Measurements from ENCODE around the gene AUH. TPM values are rescaled to one million over a fixed set of nuclear protein-coding genes. Genes with fewer than 3 reads are reported as not detected.

AUH gene
- total RNA-seq, 2 donors from 2014 or later = 23.0 to 23.5 TPM

DNA sequence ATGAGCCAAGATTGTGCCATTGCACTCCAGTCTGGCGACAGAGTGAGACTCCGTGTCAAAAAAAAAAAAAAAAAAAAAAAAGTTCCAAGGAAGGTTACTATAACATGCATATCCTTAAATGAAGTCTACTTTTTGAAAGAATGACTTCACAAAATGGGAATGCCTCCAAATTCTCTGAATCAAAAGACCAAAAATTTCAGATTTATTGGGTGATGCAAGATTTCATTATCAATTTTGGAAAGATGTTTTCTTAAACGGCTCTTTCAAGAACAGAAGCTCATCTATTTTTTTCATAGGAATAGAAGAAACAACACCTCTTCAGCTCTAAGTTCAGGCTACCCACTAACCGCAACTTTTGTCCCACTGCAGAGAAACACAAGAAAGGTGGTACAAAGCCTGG is 69.9 kb downstream of the AUH start:
- Mint-ChIP-seq H3K4me1 (no peaks in the 10 kb centered on the region), H3K9me3 (no peaks in the 10 kb centered on the region), H3K27me3 (ENCODE audit: insufficient read depth) (no peaks in the 10 kb centered on the region), H3K4me3 (no peak overlapping the region), H3K36me3 (ENCODE audit: low read depth) (peaks cover 29% of the 10 kb centered on the region), H3K27ac (no peak overlapping the region)
- DNase-seq = no peak
- Histone ChIP-seq H3K27me3 (ENCODE audit: control insufficient read depth, insufficient read depth, low read length, poor library complexity, severe bottlenecking) (no peaks in the 10 kb centered on the region), H3K9ac (ENCODE audit: extremely low read depth, low read length, poor library complexity, severe bottlenecking) (no peak overlapping the region), H3K27ac (ENCODE audit: low read depth, low read length) (no peak overlapping the region), H3K9me3 (ENCODE audit: control insufficient read depth, low read length) (no peaks in the 10 kb centered on the region), H3K4me3 (ENCODE audit: low read length) (no peak overlapping the region), H3K36me3 (ENCODE audit: control insufficient read depth, insufficient read depth, low read length) (peaks cover 22% of the 10 kb centered on the region), H3K4me1 (ENCODE audit: control insufficient read depth, insufficient read depth, low read length) (no peaks in the 10 kb centered on the region)
- TF ChIP-seq, protein P1, sequence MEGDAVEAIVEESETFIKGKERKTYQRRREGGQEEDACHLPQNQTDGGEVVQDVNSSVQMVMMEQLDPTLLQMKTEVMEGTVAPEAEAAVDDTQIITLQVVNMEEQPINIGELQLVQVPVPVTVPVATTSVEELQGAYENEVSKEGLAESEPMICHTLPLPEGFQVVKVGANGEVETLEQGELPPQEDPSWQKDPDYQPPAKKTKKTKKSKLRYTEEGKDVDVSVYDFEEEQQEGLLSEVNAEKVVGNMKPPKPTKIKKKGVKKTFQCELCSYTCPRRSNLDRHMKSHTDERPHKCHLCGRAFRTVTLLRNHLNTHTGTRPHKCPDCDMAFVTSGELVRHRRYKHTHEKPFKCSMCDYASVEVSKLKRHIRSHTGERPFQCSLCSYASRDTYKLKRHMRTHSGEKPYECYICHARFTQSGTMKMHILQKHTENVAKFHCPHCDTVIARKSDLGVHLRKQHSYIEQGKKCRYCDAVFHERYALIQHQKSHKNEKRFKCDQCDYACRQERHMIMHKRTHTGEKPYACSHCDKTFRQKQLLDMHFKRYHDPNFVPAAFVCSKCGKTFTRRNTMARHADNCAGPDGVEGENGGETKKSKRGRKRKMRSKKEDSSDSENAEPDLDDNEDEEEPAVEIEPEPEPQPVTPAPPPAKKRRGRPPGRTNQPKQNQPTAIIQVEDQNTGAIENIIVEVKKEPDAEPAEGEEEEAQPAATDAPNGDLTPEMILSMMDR (conservative IDR thresholded peaks at IDR 0.05) = no peak
- WGBS, 2 experiments (ENCODE audit: insufficient coverage in 1 of 2, insufficient read length in 1 of 2) = 90 to 100% methylated on average over 2 to 4 of the region's 4 CpGs

GRCh38 chr9:91289244-91289643 is 72.5 kb downstream of the AUH start:
- Mint-ChIP-seq H3K27me3 (ENCODE audit: insufficient read depth) (no peaks in the 10 kb centered on the region), H3K27ac (no peak overlapping the region), H3K4me3 (no peak overlapping the region), H3K9me3 (no peaks in the 10 kb centered on the region), H3K36me3 (ENCODE audit: low read depth) (peaks cover 28% of the 10 kb centered on the region), H3K4me1 (no peaks in the 10 kb centered on the region)
- H3K4me1 ChIP-seq (ENCODE audit: control insufficient read depth, insufficient read depth, low read length) = no peaks in the 10 kb centered on the region
- H3K4me3 ChIP-seq (ENCODE audit: low read length) = no peak overlapping the region
- no peaks in the 10 kb centered on the region for H3K27me3 ChIP-seq (ENCODE audit: control insufficient read depth, insufficient read depth, low read length, poor library complexity, severe bottlenecking)
- H3K9ac ChIP-seq (ENCODE audit: extremely low read depth, low read length, poor library complexity, severe bottlenecking) = no peak overlapping the region
- TF ChIP-seq, protein P1 (conservative IDR thresholded peaks at IDR 0.05) = no peak
- WGBS, 2 experiments (ENCODE audit: insufficient coverage in 1 of 2, insufficient read length in 1 of 2) = 86% methylated on average over 1 of the region's 1 CpG; no CpG with 5 or more reads in 1 of the 2 experiments
- H3K9me3 ChIP-seq (ENCODE audit: control insufficient read depth, low read length) = no peaks in the 10 kb centered on the region
- H3K36me3 ChIP-seq (ENCODE audit: control insufficient read depth, insufficient read depth, low read length) = peaks cover 14% of the 10 kb centered on the region
- H3K27ac ChIP-seq (ENCODE audit: low read depth, low read length) = no peak overlapping the region
- no peak for DNase-seq

- Histone ChIP-seq H3K36me3 (ENCODE audit: control insufficient read depth, insufficient read depth, low read length) (no peaks in the 10 kb centered on the region), H3K4me1 (ENCODE audit: control insufficient read depth, insufficient read depth, low read length) (no peaks in the 10 kb centered on the region), H3K27ac (ENCODE audit: low read depth, low read length) (no peak overlapping the region), H3K9me3 (ENCODE audit: control insufficient read depth, low read length) (no peaks in the 10 kb centered on the region), H3K27me3 (ENCODE audit: control insufficient read depth, insufficient read depth, low read length, poor library complexity, severe bottlenecking) (no peaks in the 10 kb centered on the region), H3K9ac (ENCODE audit: extremely low read depth, low read length, poor library complexity, severe bottlenecking) (no peak overlapping the region), H3K4me3 (ENCODE audit: low read length) (no peak overlapping the region)
- no peaks in the 10 kb centered on the region for H3K27me3 Mint-ChIP-seq (ENCODE audit: insufficient read depth)
- no peak overlapping the region for H3K4me3 Mint-ChIP-seq
- H3K36me3 Mint-ChIP-seq (ENCODE audit: low read depth) = peaks cover 15% of the 10 kb centered on the region
- no peak overlapping the region for H3K27ac Mint-ChIP-seq
- no peaks in the 10 kb centered on the region for H3K4me1 Mint-ChIP-seq
- H3K9me3 Mint-ChIP-seq = no peaks in the 10 kb centered on the region
- WGBS, 2 experiments (ENCODE audit: insufficient coverage in 1 of 2, insufficient read length in 1 of 2) = 93 to 100% methylated on average over 2 to 6 of the region's 6 CpGs
- DNase-seq = no peak
- TF ChIP-seq, protein P1 (conservative IDR thresholded peaks at IDR 0.05) = no peak
Observed at GRCh38 chr9:91285729-91286353, 75.9 kb downstream of the AUH start.

Data from endodermal cell (in vitro differentiated cells).